D721Med (cell line): ENCODE data around the gene USP35.
"Not testable (repeated sequence)": the region's sequence is repeated elsewhere in the genome, so short reads cannot be mapped to it uniquely, and the experiment has no call there.

ENCODE experiments used
- DNase-seq: peaks from one replicate; pipeline ENCODE4 v3.0.0; 2011; ENCODE audit warnings: low spot score; ENCODE audit not compliant: insufficient read length
- FAIRE-seq: peaks from 2 replicates; lab custom pipeline; 2011; peaks lifted over from hg19 to GRCh38; lab: Jason Lieb, UNC
- CTCF ChIP-seq: IDR thresholded peaks from 2 replicates; pipeline ENCODE4 v1.5.1; 2012; ENCODE audit warnings: mild to moderate bottlenecking, control low read depth; ENCODE audit not compliant: insufficient read depth; ENCODE audit errors: missing control alignments

USP35 gene

DNA sequence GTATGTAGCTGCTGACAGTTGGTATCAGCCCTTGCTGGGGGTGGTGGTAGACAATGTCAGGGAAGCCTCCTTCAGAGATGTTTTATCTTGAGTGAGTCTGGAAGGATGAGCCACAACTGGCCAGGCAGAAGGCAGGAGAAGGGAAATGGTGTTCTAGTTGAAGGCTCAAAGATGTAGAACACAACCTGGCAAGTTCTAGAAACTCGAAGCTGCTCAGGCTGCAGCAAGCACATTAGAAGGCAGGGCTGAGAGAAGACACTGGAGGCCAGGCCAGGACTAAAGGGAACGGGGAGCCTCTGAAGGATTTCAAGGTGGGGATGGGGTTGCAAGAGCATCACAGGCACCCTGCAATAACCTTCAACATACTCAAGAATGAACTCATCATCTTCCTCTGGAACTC lies 40.4 kb downstream of the USP35 start:
- DNase-seq, result no peak
- no peak for FAIRE-seq
- TF ChIP-seq CTCF, result no peak

DNA sequence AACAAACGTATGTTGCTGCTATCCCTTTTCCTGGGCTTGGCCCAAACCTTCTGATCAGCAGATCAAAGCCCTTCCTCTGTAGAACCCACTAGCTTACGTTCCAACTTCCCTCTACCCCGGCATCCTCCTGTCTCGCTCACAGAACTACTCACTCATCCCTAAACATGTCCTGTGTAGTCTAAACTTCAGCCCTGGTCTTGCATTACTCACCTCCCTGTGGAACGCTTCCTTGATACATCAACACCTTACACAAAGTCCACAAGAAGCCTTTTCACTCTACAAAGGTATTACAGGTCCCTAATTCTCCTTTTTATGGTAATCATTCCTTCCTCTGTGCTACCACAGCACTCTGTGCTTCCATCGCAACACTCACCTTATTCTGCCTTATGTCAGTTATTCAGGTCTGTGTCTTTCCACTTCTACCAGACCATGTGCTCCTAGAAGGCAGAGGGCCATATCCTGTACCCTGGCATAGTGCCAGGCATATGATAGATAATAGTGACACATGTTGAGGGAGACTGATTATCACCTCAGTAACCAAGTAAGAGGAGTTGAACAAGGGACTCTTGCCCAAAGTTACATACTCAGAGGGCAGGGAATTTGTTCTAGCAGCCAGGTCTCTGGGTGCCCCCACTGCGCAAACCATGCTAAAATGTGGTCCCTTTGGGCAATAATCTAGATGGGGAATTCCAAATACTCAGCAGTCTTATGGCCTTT lies 41.6 kb downstream of the USP35 start:
- DNase-seq, result no peak
- FAIRE-seq, result no peak
- TF ChIP-seq CTCF, result no peak

- FAIRE-seq, result no peak
- no peak for TF ChIP-seq CTCF
- DNase-seq, result no peak
Observed at GRCh38 chr11:78231962-78232501, 43.3 kb downstream of the USP35 start.

DNA sequence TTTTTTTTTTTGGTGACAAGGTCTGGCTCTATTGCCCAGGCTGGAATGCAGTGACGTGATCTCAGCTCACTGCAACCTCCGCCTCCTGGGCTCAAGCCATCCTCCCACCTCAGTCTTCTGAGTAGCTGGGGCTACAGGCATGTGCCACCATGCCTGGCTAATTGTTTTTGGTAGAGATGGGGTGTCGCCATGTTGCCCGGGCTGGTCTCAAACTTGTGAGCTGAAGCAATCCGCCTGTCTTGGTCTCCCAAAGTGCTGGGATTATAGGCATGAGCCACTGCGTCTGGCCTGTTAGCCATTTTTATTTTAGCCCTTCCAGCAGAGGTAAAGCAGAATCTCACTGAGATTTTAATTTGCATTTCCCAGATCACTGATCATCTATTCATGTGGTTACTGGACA lies 44.3 kb downstream of the USP35 start:
- not testable (repeated sequence) for FAIRE-seq

GRCh38 chr11:78234006-78234405 lies 45.3 kb downstream of the USP35 start:
- DNase-seq (no peak), FAIRE-seq (no peak)
- no peak for TF ChIP-seq CTCF

More for the DNA sequence above, 44.3 kb downstream of the USP35 start:
- DNase-seq, result not testable (repeated sequence)

DNA sequence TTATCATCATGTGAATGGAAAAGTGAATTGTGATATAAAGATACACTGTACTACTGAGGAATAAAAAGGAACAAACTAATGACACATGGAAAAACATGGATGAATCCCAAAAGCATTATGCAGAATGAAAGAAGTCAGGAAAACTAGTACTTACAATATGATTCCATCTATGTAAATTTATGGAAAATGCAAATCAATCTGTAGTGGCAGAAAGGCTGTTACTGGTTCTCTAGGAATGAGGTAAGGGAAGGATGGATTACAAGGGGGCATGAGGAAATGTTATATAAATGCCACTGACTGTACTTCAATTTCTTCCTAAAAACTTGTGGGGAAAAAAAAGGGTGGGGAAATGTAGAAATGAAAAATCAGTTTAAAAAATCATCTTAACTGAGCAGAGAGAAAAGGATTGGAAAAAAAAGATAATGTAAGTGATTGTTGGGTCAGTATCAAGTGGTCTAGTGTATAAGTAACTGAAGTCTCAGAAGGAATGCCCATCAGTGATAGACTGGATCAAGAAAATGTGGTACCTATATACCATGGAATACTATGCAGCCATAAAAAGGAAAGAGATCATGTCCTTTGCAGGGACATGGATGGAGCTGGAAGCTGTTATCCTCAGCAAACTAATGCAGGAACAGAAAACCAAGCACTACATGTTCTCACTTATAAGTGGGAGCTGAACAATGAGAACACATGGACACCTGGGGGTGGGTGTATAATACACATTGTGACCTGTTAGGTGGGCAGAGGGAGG lies 48.8 kb downstream of the USP35 start:
- no peak for FAIRE-seq
- no peak for DNase-seq
- no peak for TF ChIP-seq CTCF

GRCh38 chr11:78239781-78240180 lies 51.1 kb downstream of the USP35 start:
- no peak for FAIRE-seq
- DNase-seq, result no peak
- no peak for TF ChIP-seq CTCF
